B cell (primary cell): Measurements from ENCODE around the gene SZT2. TPM values are rescaled to one million over a fixed set of nuclear protein-coding genes. Genes with fewer than 3 reads are reported as not detected.

Experiments
- ATAC-seq: fragments of 200-7000 bp; cut with Tn5 transposase; one replicate; pipeline ENCODE4 v1.10.0; 2021; ENCODE audit warnings: low read depth, mild to moderate bottlenecking, moderate number of reproducible peaks, moderate library complexity
- CTCF ChIA-PET: fragments of 350-600 bp; sonication (Branson Sonifier 250); formaldehyde crosslinking; loops from one replicate; lab custom pipeline; 2021; ENCODE audit warnings: antibody characterized with exemption, inconsistent platforms; lab: Charles Lee
- POLR2A ChIA-PET: fragments of 350-600 bp; sonication (Branson Sonifier 250); formaldehyde crosslinking; loops from one replicate; lab custom pipeline; 2021; ENCODE audit warnings: antibody characterized with exemption; lab: Charles Lee
- DNase-seq: peaks from one replicate; pipeline ENCODE4 v3.0.0; 2013
- H2AFZ ChIP-seq: 2 replicates; pipeline ENCODE4 v1.6.1; 2012; ENCODE audit warnings: mild to moderate bottlenecking, low read depth, low read length; ENCODE audit not compliant: insufficient read depth, poor library complexity, severe bottlenecking
- H3K27ac ChIP-seq, 2 donors: 1 replicate in 1 of 2; 2 replicates in 1 of 2; pipeline ENCODE4 v1.5.1; 2012 to 2013; ENCODE audit warnings: low read length in 2 of 2, mild to moderate bottlenecking in 2 of 2, moderate library complexity in 1 of 2
- H3K27me3 ChIP-seq, 4 experiments: fragments of 200-600 bp in 1 of 4; sonication (generic) in 1 of 4; replicated peaks in 1 of 4; 1 replicate in 2 of 4; 2 replicates in 2 of 4; pipeline versions ENCODE4 v1.6.1 to v1.7.0; 2013 to 2016; ENCODE audit warnings: low read length in 3 of 4, mild to moderate bottlenecking in 2 of 4, mixed read lengths in 1 of 4, moderate library complexity in 1 of 4; ENCODE audit not compliant: insufficient read depth in 4 of 4, control insufficient read depth in 3 of 4; ENCODE audit errors: control extremely low read depth in 1 of 4
- H3K36me3 ChIP-seq, 2 experiments: replicated peaks in 1 of 2; 1 replicate in 1 of 2; 2 replicates in 1 of 2; pipeline versions ENCODE4 v1.6.1 to v1.7.1; 2013; ENCODE audit warnings: low read length in 1 of 2; ENCODE audit not compliant: insufficient read depth in 2 of 2, control insufficient read depth in 1 of 2; ENCODE audit errors: control extremely low read depth in 1 of 2, extremely low read depth in 1 of 2
- H3K4me1 ChIP-seq, 2 donors: fragments of 200-600 bp in 1 of 2; sonication (generic) in 1 of 2; 1 replicate in 1 of 2; 2 replicates in 1 of 2; pipeline versions ENCODE4 v1.5.1 to v1.6.1; 2013 to 2017; ENCODE audit warnings: low read length in 2 of 2; ENCODE audit not compliant: control insufficient read depth in 2 of 2, insufficient read depth in 2 of 2
- H3K4me2 ChIP-seq: replicated peaks from 2 replicates; pipeline ENCODE3; 2012; ENCODE audit warnings: mild to moderate bottlenecking, low read depth, low read length; ENCODE audit not compliant: poor library complexity, severe bottlenecking
- H3K4me3 ChIP-seq, 5 experiments: fragments of 200-600 bp in 1 of 5; sonication (generic) in 1 of 5; 1 replicate in 3 of 5; 2 replicates in 2 of 5; pipeline versions ENCODE4 v1.5.1 to v1.7.0; 2011 to 2016; ENCODE audit warnings: low read length in 4 of 5, mild to moderate bottlenecking in 4 of 5, low read depth in 2 of 5, control low read depth in 1 of 5, moderate library complexity in 1 of 5; ENCODE audit not compliant: insufficient read depth in 1 of 5; ENCODE audit errors: control extremely low read depth in 1 of 5, extremely low read depth in 1 of 5
- H3K79me2 ChIP-seq: fragments of 200-600 bp; sonication (generic); one replicate; pipeline ENCODE4 v1.6.0; 2016; ENCODE audit warnings: low read length; ENCODE audit not compliant: control insufficient read depth, insufficient read depth
- H3K9ac ChIP-seq: fragments of 200-600 bp; sonication (generic); 2 replicates; pipeline ENCODE4 v1.6.1; 2017; ENCODE audit warnings: mild to moderate bottlenecking, low read length, moderate library complexity
- H3K9me3 ChIP-seq, 3 donors: one replicate each; pipeline versions ENCODE4 v1.6.1 to v1.7.1; 2013; ENCODE audit warnings: low read length in 2 of 3; ENCODE audit not compliant: control insufficient read depth in 2 of 3, insufficient read depth in 1 of 3; ENCODE audit errors: control extremely low read depth in 1 of 3
- H4K20me1 ChIP-seq: 2 replicates; pipeline ENCODE4 v1.6.0; 2012; ENCODE audit warnings: mild to moderate bottlenecking, low read length; ENCODE audit not compliant: insufficient read depth, control insufficient read depth, poor library complexity, severe bottlenecking
- H3K27ac Mint-ChIP-seq: one replicate; pipeline ENCODE4 v1.8.0; 2021; ENCODE audit warnings: mixed read lengths
- H3K27me3 Mint-ChIP-seq: one replicate; pipeline ENCODE4 v1.8.0; 2021; ENCODE audit warnings: mixed read lengths
- H3K4me1 Mint-ChIP-seq: one replicate; pipeline ENCODE4 v1.8.0; 2021; ENCODE audit warnings: mixed read lengths
- H3K4me3 Mint-ChIP-seq: one replicate; pipeline ENCODE4 v1.8.0; 2021; ENCODE audit warnings: mixed read lengths
- H3K9me3 Mint-ChIP-seq: one replicate; pipeline ENCODE4 v1.8.0; 2022; ENCODE audit warnings: mixed read lengths; ENCODE audit not compliant: insufficient read depth
- EZH2 ChIP-seq: IDR thresholded peaks from 2 replicates; pipeline ENCODE4 v1.6.1; 2012; ENCODE audit warnings: borderline replicate concordance, low read depth, mild to moderate bottlenecking, moderate library complexity, low read length; ENCODE audit not compliant: insufficient read depth, poor library complexity, severe bottlenecking
- whole genome bisulfite sequencing: methylation state at CpG from one replicate; pipeline ENCODE4 v1.1.5; 2013; ENCODE audit warnings: missing lambda C conversion rate; ENCODE audit not compliant: insufficient coverage; 5-methylcytosine and 5-hydroxymethylcytosine counted together
- intact Hi-C: fragments of 100-400 bp; cut with micrococcal nuclease; formaldehyde crosslinking; loops from one replicate; pipeline ENCODE4 v1.10.0; 2022
- polyA plus RNA-seq: library from polyadenylated mRNA; depleted of rRNA; stranded (reverse); fragments of >200 nt; gene quantifications from 2 replicates; pipeline ENCODE4 v1.2.3, GENCODE V29; 2012
- total RNA-seq, 2 donors: library from RNA; stranded (reverse); fragments of 120-200 nt in 1 of 2; gene quantifications; 1 replicate in 1 of 2; 2 replicates in 1 of 2; pipeline versions ENCODE4 v1.2.3 to v1.2.4, GENCODE V29; 2013 to 2022
- TF ChIP-seq, protein P1 (sequence below): fragments of 200-600 bp; IDR thresholded peaks from one replicate; pipeline ENCODE4 v1.8.0; 2022; ENCODE audit warnings: antibody characterized with exemption, mild to moderate bottlenecking

SZT2 gene
- total and polyA plus RNA-seq, 2 donors (not counting 1 experiment from before 2014, with no cell fraction given), result 41.4 to 197 TPM

DNA sequence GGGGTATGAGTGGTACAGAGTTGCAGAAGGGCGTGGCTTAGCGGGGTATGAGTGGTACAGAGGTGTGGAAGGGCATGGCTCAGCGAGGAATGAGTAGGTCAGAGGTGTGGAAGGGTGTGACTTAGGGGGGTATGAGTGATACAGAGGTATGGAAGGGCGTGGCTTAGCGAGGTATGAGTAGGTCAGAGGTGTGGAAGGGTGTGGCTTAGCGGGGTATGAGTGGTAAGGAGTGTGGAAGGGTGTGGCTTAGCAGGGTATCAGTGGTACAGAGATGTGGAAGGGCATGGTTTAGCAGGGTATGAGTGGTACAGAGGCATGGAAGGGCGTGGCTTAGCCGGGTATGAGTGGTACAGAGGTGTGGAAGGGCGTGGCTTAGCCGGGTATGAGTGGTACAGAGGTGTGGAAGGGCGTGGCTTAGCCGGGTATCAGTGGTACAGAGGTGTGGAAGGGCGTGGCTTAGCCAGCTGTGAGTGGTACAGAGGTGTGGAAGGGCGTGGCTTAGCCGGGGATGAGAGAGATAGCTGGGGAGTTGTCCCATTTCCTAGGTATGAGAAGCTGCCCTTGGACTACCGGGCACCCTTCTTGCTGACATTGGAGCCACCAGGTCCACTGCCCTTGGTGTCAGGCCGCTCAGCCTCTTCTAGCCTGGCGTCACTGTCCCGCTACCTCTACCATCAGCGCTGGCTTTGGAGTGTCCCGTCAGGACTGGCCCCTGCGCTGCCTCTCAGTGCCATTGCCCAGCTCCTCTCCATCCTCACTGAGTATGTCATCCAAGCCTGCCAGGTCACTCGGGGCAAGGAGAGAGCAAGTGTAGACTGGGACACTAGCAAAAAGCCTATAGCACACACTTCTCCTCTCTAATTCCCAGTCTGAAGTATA is 34.2 kb downstream of the SZT2 start:
- Mint-ChIP-seq H3K9me3 (no peaks in the 10 kb centered on the region), H3K4me1 (no peaks in the 10 kb centered on the region), H3K27ac (no peak overlapping the region), H3K27me3 (no peaks in the 10 kb centered on the region), H3K4me3 (no peak overlapping the region)
- Histone ChIP-seq H3K27ac (no peak overlapping the region), H3K36me3 (peaks cover 0 to 89% of the 10 kb centered on the region in 2 experiments), H3K4me3 (no peak overlapping the region), H3K27me3 (no peaks in the 10 kb centered on the region), H3K9me3 (no peaks in the 10 kb centered on the region), H3K9ac (no peak overlapping the region), H3K79me2 (no peaks in the 10 kb centered on the region), H4K20me1 (no peaks in the 10 kb centered on the region), H3K4me2 (no peak overlapping the region), H2AFZ (no peak overlapping the region), H3K4me1 (no peaks in the 10 kb centered on the region)
- POLR2A ChIA-PET, result no interaction called here
- ATAC-seq (no peak), DNase-seq (no peak)
- whole genome bisulfite sequencing, result 93% methylated on average over 20 of the region's 23 CpGs
- intact Hi-C loops, result no loop called here
- TF ChIP-seq EZH2, result no peak
- TF ChIP-seq, protein P1, sequence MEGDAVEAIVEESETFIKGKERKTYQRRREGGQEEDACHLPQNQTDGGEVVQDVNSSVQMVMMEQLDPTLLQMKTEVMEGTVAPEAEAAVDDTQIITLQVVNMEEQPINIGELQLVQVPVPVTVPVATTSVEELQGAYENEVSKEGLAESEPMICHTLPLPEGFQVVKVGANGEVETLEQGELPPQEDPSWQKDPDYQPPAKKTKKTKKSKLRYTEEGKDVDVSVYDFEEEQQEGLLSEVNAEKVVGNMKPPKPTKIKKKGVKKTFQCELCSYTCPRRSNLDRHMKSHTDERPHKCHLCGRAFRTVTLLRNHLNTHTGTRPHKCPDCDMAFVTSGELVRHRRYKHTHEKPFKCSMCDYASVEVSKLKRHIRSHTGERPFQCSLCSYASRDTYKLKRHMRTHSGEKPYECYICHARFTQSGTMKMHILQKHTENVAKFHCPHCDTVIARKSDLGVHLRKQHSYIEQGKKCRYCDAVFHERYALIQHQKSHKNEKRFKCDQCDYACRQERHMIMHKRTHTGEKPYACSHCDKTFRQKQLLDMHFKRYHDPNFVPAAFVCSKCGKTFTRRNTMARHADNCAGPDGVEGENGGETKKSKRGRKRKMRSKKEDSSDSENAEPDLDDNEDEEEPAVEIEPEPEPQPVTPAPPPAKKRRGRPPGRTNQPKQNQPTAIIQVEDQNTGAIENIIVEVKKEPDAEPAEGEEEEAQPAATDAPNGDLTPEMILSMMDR, result no peak
- CTCF ChIA-PET, result interaction anchor here (2.2 kb wide), 1 partner anchor 9 kb away, joined by 8 read pairs; no protein-coding TSS in a partner anchor

DNA sequence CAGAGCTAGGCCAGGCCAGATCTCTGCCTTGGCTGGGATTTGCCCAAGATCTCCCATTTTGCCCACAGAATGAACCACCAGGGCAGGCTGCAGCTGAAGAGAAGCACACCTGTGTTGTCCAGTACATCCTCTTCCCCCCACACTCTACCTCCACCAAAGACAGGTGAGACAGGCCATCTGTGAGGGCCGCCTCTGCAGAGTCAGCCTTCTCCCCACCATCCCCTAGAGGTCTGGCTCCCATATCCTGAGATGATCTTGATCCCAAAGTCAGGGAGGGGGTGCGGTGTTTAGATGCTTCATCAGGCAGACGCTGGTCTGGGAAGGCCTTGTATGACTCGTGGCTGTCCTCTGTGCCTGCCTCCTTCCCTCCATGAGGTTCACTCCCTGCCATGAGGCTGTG is 35.3 kb downstream of the SZT2 start:
- H3K27me3 ChIP-seq, result no peaks in the 10 kb centered on the region
- DNase-seq (no peak), ATAC-seq (no peak)
- Mint-ChIP-seq H3K27me3 (no peaks in the 10 kb centered on the region), H3K4me3 (no peak overlapping the region), H3K9me3 (no peaks in the 10 kb centered on the region), H3K4me1 (no peaks in the 10 kb centered on the region), H3K27ac (no peak overlapping the region)
- ChIA-PET POLR2A (interaction anchor here (1.1 kb wide), 1 partner anchor 501 kb away, joined by 5 read pairs; no protein-coding TSS in a partner anchor), CTCF (interaction anchor here (2.2 kb wide), 1 partner anchor 10 kb away, joined by 8 read pairs; no protein-coding TSS in a partner anchor)
- no peaks in the 10 kb centered on the region for H3K79me2 ChIP-seq
- no peak overlapping the region for H2AFZ ChIP-seq
- TF ChIP-seq EZH2, result no peak
- TF ChIP-seq, protein P1, result no peak
- H3K9me3 ChIP-seq, result no peaks in the 10 kb centered on the region
- H3K36me3 ChIP-seq, result peaks cover 0 to 88% of the 10 kb centered on the region in 2 experiments
- intact Hi-C loops, result no loop called here
- no peak overlapping the region for H3K27ac ChIP-seq
- no peak overlapping the region for H3K4me2 ChIP-seq
- H3K4me3 ChIP-seq, result no peak overlapping the region
- H3K9ac ChIP-seq, result no peak overlapping the region
- no peaks in the 10 kb centered on the region for H4K20me1 ChIP-seq
- WGBS, result 92% methylated on average over 3 of the region's 4 CpGs
- H3K4me1 ChIP-seq, result no peaks in the 10 kb centered on the region
